ENCODE results near the gene GRID2.
"Not testable (repeated sequence)": the region's sequence is repeated elsewhere in the genome, so short reads cannot be mapped to it uniquely, and the experiment has no call there.

GRID2 gene

GRCh38 chr4:93658443-93658842 is 1354.7 kb downstream of the GRID2 start:
- H3K27me3 ChIP-seq (ENCODE audit: control insufficient read depth, insufficient read depth, low read length), result no peaks in the 10 kb centered on the region
- no peak overlapping the region for H3K9ac ChIP-seq
- H3K4me3 ChIP-seq (ENCODE audit: low read depth, low read length), result no peak overlapping the region
- no peak overlapping the region for H3K27ac ChIP-seq
- H2AFZ ChIP-seq, result no peak overlapping the region
- H3K9me3 ChIP-seq (ENCODE audit: control insufficient read depth, low read length), result no peaks in the 10 kb centered on the region
- H3K4me2 ChIP-seq (ENCODE audit: low read length), result no peak overlapping the region
- H3K4me1 ChIP-seq, result no peaks in the 10 kb centered on the region
- H3K79me2 ChIP-seq, result no peaks in the 10 kb centered on the region
- TF ChIP-seq, protein P1, sequence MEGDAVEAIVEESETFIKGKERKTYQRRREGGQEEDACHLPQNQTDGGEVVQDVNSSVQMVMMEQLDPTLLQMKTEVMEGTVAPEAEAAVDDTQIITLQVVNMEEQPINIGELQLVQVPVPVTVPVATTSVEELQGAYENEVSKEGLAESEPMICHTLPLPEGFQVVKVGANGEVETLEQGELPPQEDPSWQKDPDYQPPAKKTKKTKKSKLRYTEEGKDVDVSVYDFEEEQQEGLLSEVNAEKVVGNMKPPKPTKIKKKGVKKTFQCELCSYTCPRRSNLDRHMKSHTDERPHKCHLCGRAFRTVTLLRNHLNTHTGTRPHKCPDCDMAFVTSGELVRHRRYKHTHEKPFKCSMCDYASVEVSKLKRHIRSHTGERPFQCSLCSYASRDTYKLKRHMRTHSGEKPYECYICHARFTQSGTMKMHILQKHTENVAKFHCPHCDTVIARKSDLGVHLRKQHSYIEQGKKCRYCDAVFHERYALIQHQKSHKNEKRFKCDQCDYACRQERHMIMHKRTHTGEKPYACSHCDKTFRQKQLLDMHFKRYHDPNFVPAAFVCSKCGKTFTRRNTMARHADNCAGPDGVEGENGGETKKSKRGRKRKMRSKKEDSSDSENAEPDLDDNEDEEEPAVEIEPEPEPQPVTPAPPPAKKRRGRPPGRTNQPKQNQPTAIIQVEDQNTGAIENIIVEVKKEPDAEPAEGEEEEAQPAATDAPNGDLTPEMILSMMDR (IDR thresholded peaks at IDR 0.05), result no peak
- H3K36me3 ChIP-seq (ENCODE audit: control insufficient read depth, insufficient read depth, low read length), result no peaks in the 10 kb centered on the region

DNA sequence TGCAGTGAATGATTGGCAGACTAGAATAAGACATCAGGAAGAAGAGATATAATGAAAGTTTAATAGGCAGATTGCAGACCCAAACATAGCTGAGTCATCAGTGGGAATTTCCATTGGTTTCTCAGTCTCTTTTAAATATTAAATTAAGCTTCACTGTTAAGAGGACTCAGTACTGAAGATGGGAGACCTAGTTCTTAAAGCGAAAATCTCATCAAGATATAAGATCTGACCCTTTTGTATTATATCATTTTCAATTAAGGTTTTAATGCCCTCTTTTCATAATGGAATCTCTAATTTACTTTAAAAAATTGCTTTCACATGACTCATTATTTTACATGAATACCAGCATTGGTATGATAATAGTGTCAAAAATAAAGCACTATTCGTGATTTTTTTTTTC is 1355.9 kb downstream of the GRID2 start:
- no peaks in the 10 kb centered on the region for H3K27me3 ChIP-seq (ENCODE audit: control insufficient read depth, insufficient read depth, low read length)
- TF ChIP-seq, protein P1 (IDR thresholded peaks at IDR 0.05), result no peak
- no peak overlapping the region for H3K27ac ChIP-seq
- no peaks in the 10 kb centered on the region for H3K79me2 ChIP-seq
- H3K9ac ChIP-seq, result no peak overlapping the region
- no peak overlapping the region for H2AFZ ChIP-seq
- H3K36me3 ChIP-seq (ENCODE audit: control insufficient read depth, insufficient read depth, low read length), result no peaks in the 10 kb centered on the region
- no peaks in the 10 kb centered on the region for H3K4me1 ChIP-seq
- H3K4me2 ChIP-seq (ENCODE audit: low read length), result no peak overlapping the region
- H3K4me3 ChIP-seq (ENCODE audit: low read depth, low read length), result no peak overlapping the region
- no peaks in the 10 kb centered on the region for H3K9me3 ChIP-seq (ENCODE audit: control insufficient read depth, low read length)

DNA sequence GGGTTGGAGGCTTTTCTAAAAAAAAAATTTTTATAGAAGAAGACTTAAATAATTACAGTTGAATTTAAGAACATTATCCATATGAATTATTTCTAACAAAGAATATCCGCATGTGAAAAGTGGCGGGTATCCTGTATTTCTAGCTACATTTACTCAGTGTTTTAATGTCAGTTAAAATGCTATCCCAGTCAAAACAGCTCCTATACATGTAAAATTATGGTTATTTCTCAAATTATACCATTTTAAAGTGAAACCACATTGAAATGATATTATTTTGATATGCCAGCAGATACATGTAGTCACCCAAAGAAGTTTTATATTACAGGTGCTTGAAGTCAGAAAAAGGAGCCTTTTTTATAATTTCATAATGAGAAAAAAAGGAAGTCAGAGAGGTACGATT is 1356.3 kb downstream of the GRID2 start:
- H3K4me2 ChIP-seq (ENCODE audit: low read length), result no peak overlapping the region
- H2AFZ ChIP-seq, result no peak overlapping the region
- no peak overlapping the region for H3K27ac ChIP-seq
- no peak overlapping the region for H3K4me3 ChIP-seq (ENCODE audit: low read depth, low read length)
- no peak overlapping the region for H3K9ac ChIP-seq
- H3K27me3 ChIP-seq (ENCODE audit: control insufficient read depth, insufficient read depth, low read length), result no peaks in the 10 kb centered on the region
- H3K36me3 ChIP-seq (ENCODE audit: control insufficient read depth, insufficient read depth, low read length), result no peaks in the 10 kb centered on the region
- TF ChIP-seq, protein P1 (IDR thresholded peaks at IDR 0.05), result no peak
- no peaks in the 10 kb centered on the region for H3K9me3 ChIP-seq (ENCODE audit: control insufficient read depth, low read length)
- H3K79me2 ChIP-seq, result no peaks in the 10 kb centered on the region
- H3K4me1 ChIP-seq, result no peaks in the 10 kb centered on the region

GRCh38 chr4:93670434-93670833 is 1366.7 kb downstream of the GRID2 start:
- H3K9me3 ChIP-seq (ENCODE audit: control insufficient read depth, low read length), result no peaks in the 10 kb centered on the region
- no peaks in the 10 kb centered on the region for H3K36me3 ChIP-seq (ENCODE audit: control insufficient read depth, insufficient read depth, low read length)
- H3K9ac ChIP-seq, result no peak overlapping the region
- H3K4me3 ChIP-seq (ENCODE audit: low read depth, low read length), result no peak overlapping the region
- TF ChIP-seq, protein P1 (IDR thresholded peaks at IDR 0.05), result no peak
- H3K27me3 ChIP-seq (ENCODE audit: control insufficient read depth, insufficient read depth, low read length), result no peaks in the 10 kb centered on the region
- H3K4me1 ChIP-seq, result no peaks in the 10 kb centered on the region
- no peak overlapping the region for H2AFZ ChIP-seq
- no peaks in the 10 kb centered on the region for H3K79me2 ChIP-seq
- H3K27ac ChIP-seq, result no peak overlapping the region
- no peak overlapping the region for H3K4me2 ChIP-seq (ENCODE audit: low read length)

DNA sequence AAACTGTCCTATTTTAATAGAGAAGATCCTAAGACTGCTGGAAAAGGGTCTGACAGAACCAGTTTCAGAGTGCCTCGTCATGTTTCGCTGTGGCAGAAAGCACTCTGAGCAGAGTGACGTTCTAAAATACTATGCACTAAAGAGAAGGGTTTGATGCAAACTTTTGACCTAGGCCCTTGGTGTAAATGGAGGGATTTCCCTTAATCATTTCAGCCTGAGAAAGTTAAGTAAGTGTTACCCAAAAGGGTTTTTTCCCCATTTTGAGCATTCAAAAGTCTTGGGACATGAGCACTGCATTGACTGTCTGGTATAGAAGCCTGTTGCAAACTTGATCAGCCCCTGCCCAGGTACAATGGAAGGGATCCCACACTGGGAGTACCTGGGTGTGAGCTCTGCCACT is 1367.3 kb downstream of the GRID2 start:
- Histone ChIP-seq H3K36me3 (ENCODE audit: control insufficient read depth, insufficient read depth, low read length) (no peaks in the 10 kb centered on the region), H3K9ac (no peak overlapping the region), H3K9me3 (ENCODE audit: control insufficient read depth, low read length) (no peaks in the 10 kb centered on the region), H3K4me1 (no peaks in the 10 kb centered on the region), H3K27ac (no peak overlapping the region), H3K4me3 (ENCODE audit: low read depth, low read length) (no peak overlapping the region), H3K27me3 (ENCODE audit: control insufficient read depth, insufficient read depth, low read length) (no peaks in the 10 kb centered on the region), H3K4me2 (ENCODE audit: low read length) (no peak overlapping the region), H2AFZ (no peak overlapping the region), H3K79me2 (no peaks in the 10 kb centered on the region)
- TF ChIP-seq, protein P1 (IDR thresholded peaks at IDR 0.05), result no peak

GRCh38 chr4:93676937-93677336 is 1373.2 kb downstream of the GRID2 start:
- not testable (repeated sequence) for H3K4me3 ChIP-seq (ENCODE audit: low read depth, low read length); H3K36me3 ChIP-seq (ENCODE audit: control insufficient read depth, insufficient read depth, low read length); H3K27me3 ChIP-seq (ENCODE audit: control insufficient read depth, insufficient read depth, low read length); H3K4me1 ChIP-seq; H2AFZ ChIP-seq; H3K9ac ChIP-seq; H3K4me2 ChIP-seq (ENCODE audit: low read length); H3K79me2 ChIP-seq; H3K9me3 ChIP-seq (ENCODE audit: control insufficient read depth, low read length); H3K27ac ChIP-seq
